IMR-90 (cell line): ENCODE measurements around the gene ANO9. TPM values are rescaled to one million over a fixed set of nuclear protein-coding genes. Genes with fewer than 3 reads are reported as not detected.

Experiments used
- ATAC-seq: fragments of 200-7000 bp; cut with Tn5 transposase; 2 replicates; pipeline ENCODE4 v1.9.1; 2020; ENCODE audit warnings: low read depth, mild to moderate bottlenecking, moderate library complexity
- BruUV-seq: library from RNA; stranded (reverse); fragments of 400-500 nt; replicated peaks from 2 replicates; lab custom pipeline; 2021; lab: Mats Ljungman, UMichigan
- CTCF ChIA-PET: fragments of 300-600 bp; formaldehyde crosslinking; extraction: SDS; loops from one replicate; lab custom pipeline; 2021; ENCODE audit warnings: antibody characterized with exemption; lab: Yijun Ruan, JAX
- POLR2A ChIA-PET: fragments of 300-600 bp; sonication (Branson Sonifier 250); formaldehyde crosslinking; loops from one replicate; lab custom pipeline; 2022; ENCODE audit warnings: antibody characterized with exemption; ENCODE audit not compliant: unreplicated experiment; lab: Charles Lee
- DNase-seq: peaks from one replicate; pipeline ENCODE4 v3.0.0; 2013
- H2AFZ ChIP-seq: replicated peaks from 2 replicates; pipeline ENCODE3; 2013; ENCODE audit warnings: low read length, mild to moderate bottlenecking; ENCODE audit not compliant: poor library complexity
- H2AK5ac ChIP-seq: 2 replicates; pipeline ENCODE4 v1.6.1; 2013; ENCODE audit warnings: low read depth, low read length, inconsistent platforms
- H2AK9ac ChIP-seq: replicated peaks from 2 replicates; pipeline ENCODE3; 2013; ENCODE audit warnings: mild to moderate bottlenecking, low read depth, low read length, moderate library complexity; ENCODE audit not compliant: poor library complexity
- H2BK120ac ChIP-seq: 2 replicates; pipeline ENCODE4 v1.6.1; 2013; ENCODE audit warnings: low read depth, low read length, inconsistent platforms
- H2BK15ac ChIP-seq: 3 replicates; pipeline ENCODE4 v1.6.1; 2013; ENCODE audit warnings: low read depth, low read length, inconsistent platforms
- H2BK20ac ChIP-seq: 2 replicates; pipeline ENCODE4 v1.6.1; 2013; ENCODE audit warnings: low read depth, mild to moderate bottlenecking, inconsistent platforms, low read length, moderate library complexity
- H2BK5ac ChIP-seq: 2 replicates; pipeline ENCODE4 v1.6.1; 2013; ENCODE audit warnings: mild to moderate bottlenecking, low read depth, low read length, inconsistent platforms; ENCODE audit not compliant: poor library complexity, severe bottlenecking
- H3K14ac ChIP-seq: replicated peaks from 2 replicates; pipeline ENCODE4 v1.6.1; 2013; ENCODE audit warnings: low read depth, low read length, inconsistent platforms
- H3K18ac ChIP-seq: 2 replicates; pipeline ENCODE4 v1.6.1; 2013; ENCODE audit warnings: low read depth, low read length, control low read depth
- H3K23ac ChIP-seq: 2 replicates; pipeline ENCODE4 v1.6.1; 2013; ENCODE audit warnings: low read depth, low read length, inconsistent platforms
- H3K27ac ChIP-seq: 2 replicates; pipeline ENCODE4 v1.5.1; 2013; ENCODE audit warnings: mild to moderate bottlenecking, control low read depth, low read length; ENCODE audit not compliant: insufficient read depth
- H3K27me3 ChIP-seq: 2 replicates; pipeline ENCODE4 v1.6.1; 2013; ENCODE audit warnings: low read length; ENCODE audit not compliant: control insufficient read depth, insufficient read depth
- H3K36me3 ChIP-seq: 2 replicates; pipeline ENCODE4 v1.6.1; 2013; ENCODE audit warnings: low read length, mixed read lengths; ENCODE audit not compliant: control insufficient read depth, insufficient read depth
- H3K4ac ChIP-seq: 2 replicates; pipeline ENCODE4 v1.6.1; 2013; ENCODE audit warnings: low read depth, low read length, inconsistent platforms
- H3K4me1 ChIP-seq: 2 replicates; pipeline ENCODE4 v1.6.1; 2013; ENCODE audit warnings: low read length, mixed read lengths; ENCODE audit not compliant: control insufficient read depth, insufficient read depth
- H3K4me2 ChIP-seq: 2 replicates; pipeline ENCODE4 v1.6.1; 2013; ENCODE audit warnings: low read depth, mild to moderate bottlenecking, control low read depth, low read length, moderate library complexity
- H3K4me3 ChIP-seq: 2 replicates; pipeline ENCODE4 v1.5.1; 2013; ENCODE audit warnings: low read depth, mild to moderate bottlenecking, control low read depth, low read length, moderate library complexity; ENCODE audit not compliant: insufficient read depth
- H3K56ac ChIP-seq: 2 replicates; pipeline ENCODE4 v1.6.1; 2013; ENCODE audit warnings: low read length, inconsistent platforms; ENCODE audit not compliant: insufficient read depth; ENCODE audit errors: extremely low read depth
- H3K79me1 ChIP-seq, 2 experiments: 2 replicates each; pipeline ENCODE4 v1.6.1; 2013; ENCODE audit warnings: low read length in 2 of 2, inconsistent platforms in 1 of 2, low read depth in 1 of 2
- H3K9ac ChIP-seq: 2 replicates; pipeline ENCODE4 v1.6.1; 2013; ENCODE audit warnings: low read depth, low read length, control low read depth
- H3K9me1 ChIP-seq: 2 replicates; pipeline ENCODE4 v1.6.1; 2013; ENCODE audit warnings: low read length, inconsistent platforms; ENCODE audit not compliant: insufficient read depth
- H3K9me3 ChIP-seq: 2 replicates; pipeline ENCODE4 v1.6.1; 2013; ENCODE audit warnings: low read length; ENCODE audit not compliant: control insufficient read depth, insufficient read depth
- H4K20me1 ChIP-seq: 2 replicates; pipeline ENCODE4 v1.6.1; 2013; ENCODE audit warnings: low read length, inconsistent platforms; ENCODE audit not compliant: insufficient read depth
- H4K5ac ChIP-seq: 2 replicates; pipeline ENCODE4 v1.6.1; 2013; ENCODE audit warnings: mild to moderate bottlenecking, low read depth, low read length, control low read depth
- H4K8ac ChIP-seq, 2 experiments: 2 replicates each; pipeline ENCODE4 v1.6.1; 2013; ENCODE audit warnings: low read depth in 2 of 2, low read length in 2 of 2, control low read depth in 1 of 2, inconsistent platforms in 1 of 2
- H4K91ac ChIP-seq: 2 replicates; pipeline ENCODE4 v1.6.1; 2013; ENCODE audit warnings: low read depth, low read length, inconsistent platforms; ENCODE audit not compliant: insufficient read depth
- BHLHE40 ChIP-seq: fragments of 150-350 bp; IDR thresholded peaks from 2 replicates; pipeline ENCODE4 v1.6.1; 2016; ENCODE audit warnings: mild to moderate bottlenecking, low read depth, low read length
- ELK1 ChIP-seq: fragments of 150-350 bp; IDR thresholded peaks from 2 replicates; pipeline ENCODE4 v1.6.1; 2016; ENCODE audit warnings: low read depth, mild to moderate bottlenecking, low read length, moderate library complexity, borderline replicate concordance
- MXI1 ChIP-seq: IDR thresholded peaks from 2 replicates; pipeline ENCODE4 v1.6.1; 2012; ENCODE audit warnings: low read depth, mild to moderate bottlenecking, low read length, moderate library complexity, borderline replicate concordance
- WGBS, 2 experiments: methylation state at CpG; one replicate each; pipeline versions ENCODE4 v1.1.5 to v1.1.7; 2013; ENCODE audit warnings: missing lambda C conversion rate in 2 of 2; ENCODE audit not compliant: insufficient read length in 1 of 2; ENCODE audit errors: extremely low coverage in 2 of 2; 5-methylcytosine and 5-hydroxymethylcytosine counted together
- dilution Hi-C: fragments of 300-500 bp; cut with HindIII; formaldehyde crosslinking; loops from one replicate; pipeline ENCODE4 v1.14.3; 2018; ENCODE audit warnings: low sequenced_read_pairs; ENCODE audit not compliant: unreplicated experiment
- in situ Hi-C: fragments of 300-500 bp; cut with MboI; formaldehyde crosslinking; loops from 3 replicates; pipeline ENCODE4 v1.14.3; 2019; ENCODE audit warnings: low sequenced_read_pairs, inconsistent platforms, mixed read lengths
- intact Hi-C: fragments of 100-400 bp; cut with micrococcal nuclease; formaldehyde crosslinking; loops from 2 replicates; pipeline ENCODE4 v1.10.0; 2022
- polyA plus RNA-seq, 3 experiments: library from polyadenylated mRNA; depleted of rRNA; stranded (reverse); fragments of >200 nt; gene quantifications; 2 replicates each; pipeline ENCODE4 v1.2.3, GENCODE V29; 2012; ENCODE audit warnings: low replicate concordance in 1 of 3
- total RNA-seq: library from RNA; depleted of rRNA; stranded (reverse); fragments of >200 nt; gene quantifications from 2 replicates; pipeline ENCODE4 v1.2.3, GENCODE V29; 2012

Gene ANO9
- total and polyA plus RNA-seq, 2 of the 4 experiments (the other 2 are of a cell fraction), result not detected

GRCh38 chr11:420911-421321 lies 20.9 kb downstream of the ANO9 start:
- 89% methylated on average over 3 of the region's 21 CpGs; no CpG with 5 or more reads in 1 of the 2 experiments for WGBS, 2 experiments
- in situ Hi-C loops (no loop called here), intact Hi-C loops (no loop called here), dilution Hi-C loops (no loop called here)
- Histone ChIP-seq H3K36me3 (no peaks in the 10 kb centered on the region), H3K4ac (no peak overlapping the region), H3K9me3 (no peaks in the 10 kb centered on the region), H2BK20ac (no peak overlapping the region), H3K4me1 (peaks cover 5% of the 10 kb centered on the region; the same call in 1 of the 2 replicates), H2AK5ac (no peak overlapping the region), H2BK15ac (no peak overlapping the region), H3K27me3 (peaks cover 47% of the 10 kb centered on the region), H3K27ac (no peak overlapping the region), H3K4me2 (no peak overlapping the region), H3K9ac (no peak overlapping the region), H3K18ac (no peak overlapping the region), H4K91ac (no peak overlapping the region), H2AK9ac (no peak overlapping the region), H4K8ac (no peak overlapping the region), H3K79me1 (no peaks in the 10 kb centered on the region), H2BK120ac (no peak overlapping the region), H3K23ac (no peak overlapping the region), H3K14ac (no peak overlapping the region), H2BK5ac (no peak overlapping the region), H4K20me1 (no peaks in the 10 kb centered on the region), H3K4me3 (no peak overlapping the region), H3K9me1 (no peaks in the 10 kb centered on the region), H2AFZ (no peak overlapping the region), H4K5ac (no peak overlapping the region), H3K56ac (no peak overlapping the region)
- DNase-seq (no peak), ATAC-seq (no peak)
- CTCF ChIA-PET, result no interaction called here
- POLR2A ChIA-PET, result no interaction called here
- TF ChIP-seq BHLHE40, result no peak
- TF ChIP-seq MXI1, result no peak
- no peak for TF ChIP-seq ELK1
- BruUV-seq, result no TSS peak
